ENCODE results near the gene KCNH2.

GRCh38 chr7:150958062-150958552 is 20.0 kb downstream of the KCNH2 start:
- TF ChIP-seq ETS1 (IDR thresholded peaks at IDR 0.05) (no peak), ZNF114 (CRISPR knock-in tag; IDR thresholded peaks at IDR 0.05) (no peak), JUNB (IDR thresholded peaks at IDR 0.05; ENCODE audit: unreplicated experiment) (no peak), EZH2 (IDR thresholded peaks at IDR 0.05; ENCODE audit: low read depth, unreplicated experiment) (no peak), NANOG (IDR thresholded peaks at IDR 0.05; ENCODE audit: borderline replicate concordance) (no peak), POLR2AphosphoS5 (IDR thresholded peaks at IDR 0.05; ENCODE audit: low read depth) (no peak)
- TF ChIP-seq, protein P1, sequence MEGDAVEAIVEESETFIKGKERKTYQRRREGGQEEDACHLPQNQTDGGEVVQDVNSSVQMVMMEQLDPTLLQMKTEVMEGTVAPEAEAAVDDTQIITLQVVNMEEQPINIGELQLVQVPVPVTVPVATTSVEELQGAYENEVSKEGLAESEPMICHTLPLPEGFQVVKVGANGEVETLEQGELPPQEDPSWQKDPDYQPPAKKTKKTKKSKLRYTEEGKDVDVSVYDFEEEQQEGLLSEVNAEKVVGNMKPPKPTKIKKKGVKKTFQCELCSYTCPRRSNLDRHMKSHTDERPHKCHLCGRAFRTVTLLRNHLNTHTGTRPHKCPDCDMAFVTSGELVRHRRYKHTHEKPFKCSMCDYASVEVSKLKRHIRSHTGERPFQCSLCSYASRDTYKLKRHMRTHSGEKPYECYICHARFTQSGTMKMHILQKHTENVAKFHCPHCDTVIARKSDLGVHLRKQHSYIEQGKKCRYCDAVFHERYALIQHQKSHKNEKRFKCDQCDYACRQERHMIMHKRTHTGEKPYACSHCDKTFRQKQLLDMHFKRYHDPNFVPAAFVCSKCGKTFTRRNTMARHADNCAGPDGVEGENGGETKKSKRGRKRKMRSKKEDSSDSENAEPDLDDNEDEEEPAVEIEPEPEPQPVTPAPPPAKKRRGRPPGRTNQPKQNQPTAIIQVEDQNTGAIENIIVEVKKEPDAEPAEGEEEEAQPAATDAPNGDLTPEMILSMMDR (conservative IDR thresholded peaks at IDR 0.05; ENCODE audit: low read depth in 2 of 2), result no peak
- TF ChIP-seq, protein P2, sequence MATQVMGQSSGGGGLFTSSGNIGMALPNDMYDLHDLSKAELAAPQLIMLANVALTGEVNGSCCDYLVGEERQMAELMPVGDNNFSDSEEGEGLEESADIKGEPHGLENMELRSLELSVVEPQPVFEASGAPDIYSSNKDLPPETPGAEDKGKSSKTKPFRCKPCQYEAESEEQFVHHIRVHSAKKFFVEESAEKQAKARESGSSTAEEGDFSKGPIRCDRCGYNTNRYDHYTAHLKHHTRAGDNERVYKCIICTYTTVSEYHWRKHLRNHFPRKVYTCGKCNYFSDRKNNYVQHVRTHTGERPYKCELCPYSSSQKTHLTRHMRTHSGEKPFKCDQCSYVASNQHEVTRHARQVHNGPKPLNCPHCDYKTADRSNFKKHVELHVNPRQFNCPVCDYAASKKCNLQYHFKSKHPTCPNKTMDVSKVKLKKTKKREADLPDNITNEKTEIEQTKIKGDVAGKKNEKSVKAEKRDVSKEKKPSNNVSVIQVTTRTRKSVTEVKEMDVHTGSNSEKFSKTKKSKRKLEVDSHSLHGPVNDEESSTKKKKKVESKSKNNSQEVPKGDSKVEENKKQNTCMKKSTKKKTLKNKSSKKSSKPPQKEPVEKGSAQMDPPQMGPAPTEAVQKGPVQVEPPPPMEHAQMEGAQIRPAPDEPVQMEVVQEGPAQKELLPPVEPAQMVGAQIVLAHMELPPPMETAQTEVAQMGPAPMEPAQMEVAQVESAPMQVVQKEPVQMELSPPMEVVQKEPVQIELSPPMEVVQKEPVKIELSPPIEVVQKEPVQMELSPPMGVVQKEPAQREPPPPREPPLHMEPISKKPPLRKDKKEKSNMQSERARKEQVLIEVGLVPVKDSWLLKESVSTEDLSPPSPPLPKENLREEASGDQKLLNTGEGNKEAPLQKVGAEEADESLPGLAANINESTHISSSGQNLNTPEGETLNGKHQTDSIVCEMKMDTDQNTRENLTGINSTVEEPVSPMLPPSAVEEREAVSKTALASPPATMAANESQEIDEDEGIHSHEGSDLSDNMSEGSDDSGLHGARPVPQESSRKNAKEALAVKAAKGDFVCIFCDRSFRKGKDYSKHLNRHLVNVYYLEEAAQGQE (IDR thresholded peaks at IDR 0.05; ENCODE audit: unreplicated experiment), result no peak

Data from GM23338 (cell line).